Activated CD8-positive, alpha-beta memory T cell treated with anti-CD3 and anti-CD28 coated beads for 36 hours (primary cell): ENCODE results near the gene CCR5. TPM values are rescaled to one million over a fixed set of nuclear protein-coding genes. Genes with fewer than 3 reads are reported as not detected.
"Not testable (repeated sequence)": the region's sequence is repeated elsewhere in the genome, so short reads cannot be mapped to it uniquely, and the experiment has no call there.

Source experiments
- CTCF ChIA-PET: fragments of 350-600 bp; sonication (Branson Sonifier 250); formaldehyde crosslinking; loops from one replicate; lab custom pipeline; 2021; ENCODE audit warnings: antibody characterized with exemption; lab: Charles Lee
- POLR2A ChIA-PET: fragments of 350-600 bp; sonication (Branson Sonifier 250); formaldehyde crosslinking; loops from one replicate; lab custom pipeline; 2021; ENCODE audit warnings: antibody characterized with exemption; lab: Charles Lee
- total RNA-seq, 2 experiments: library from RNA; stranded (reverse); gene quantifications; one replicate each; pipeline ENCODE4 v1.2.3, GENCODE V29; 2021

The CCR5 gene
- 1 to 10 TPM; 2.6 to 3.1 TPM for total RNA-seq

GRCh38 chr3:46370839-46371518, at the start of gene CCR5:
Gene CCR5, plus strand, starts transcription at chr3:46370946. Its CDS starts 1,957 bp downstream, at chr3:46372903.
- POLR2A ChIA-PET: interaction anchor here (0.5 to 3.5 kb wide), 6 partner anchors 11 to 420 kb away, joined by 3 to 31 read pairs (median 10); no protein-coding TSS in a partner anchor

GRCh38 chr3:46321461-46322104, 49.2 kb upstream of the CCR5 start:
- POLR2A ChIA-PET: no interaction called here
- CTCF ChIA-PET: no interaction called here

More at GRCh38 chr3:46370839-46371518, at the start of gene CCR5:
- CTCF ChIA-PET: interaction anchor here (1.2 to 6.4 kb wide), 14 partner anchors 7 to 292 kb away, joined by 3 to 34 read pairs (median 9); no protein-coding TSS in a partner anchor

DNA sequence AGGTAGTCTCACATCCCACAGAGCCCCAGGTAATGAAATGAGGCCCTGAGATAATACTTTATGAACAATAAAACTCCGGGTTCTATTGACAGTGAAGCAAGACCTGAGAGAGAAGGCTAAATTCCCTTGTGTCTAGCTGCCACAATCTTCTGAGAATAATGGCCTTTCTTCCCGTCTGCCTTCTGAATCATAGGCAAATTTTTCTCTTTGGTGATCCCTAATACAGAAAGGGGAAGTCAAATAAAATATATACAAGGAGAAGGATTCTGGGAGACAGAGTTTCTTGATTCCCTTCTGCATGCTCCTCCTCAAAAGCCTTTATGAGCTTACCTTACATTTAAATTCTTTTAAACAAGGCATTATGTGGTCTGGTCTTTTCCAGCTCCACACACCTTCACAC, 46.7 kb upstream of the CCR5 start:
- CTCF ChIA-PET: no interaction called here
- POLR2A ChIA-PET: no interaction called here

DNA sequence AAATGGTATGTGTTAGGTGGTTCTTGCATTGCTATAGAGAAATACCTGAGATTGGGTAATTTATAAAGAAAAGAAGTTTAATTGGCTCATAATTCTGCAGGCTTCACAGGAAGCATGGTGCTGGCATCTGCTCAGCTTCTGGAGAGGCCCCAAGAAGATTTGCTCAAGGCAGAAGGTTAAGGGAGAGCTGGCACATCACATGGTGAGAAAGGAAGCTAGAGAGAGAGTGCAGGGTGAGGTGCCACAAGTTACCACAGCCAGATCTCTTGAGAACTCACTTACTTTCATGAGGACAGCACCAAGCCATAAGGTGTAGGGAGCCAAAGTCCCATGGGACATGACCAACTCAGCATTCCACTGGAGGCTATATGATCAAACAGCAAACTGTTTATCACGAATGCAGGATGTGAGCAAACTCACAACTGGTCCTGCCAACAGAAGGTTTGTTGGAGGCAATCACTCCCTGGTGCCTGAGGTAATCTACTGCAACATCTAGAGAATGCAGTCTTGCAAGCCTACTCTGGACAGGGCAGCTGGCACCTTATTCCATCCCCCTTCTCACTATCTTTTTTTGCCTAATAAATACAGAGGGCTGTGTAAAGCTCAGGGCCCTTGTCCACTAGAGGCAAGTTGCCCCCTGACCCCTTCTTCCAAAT, 45.0 kb upstream of the CCR5 start:
- POLR2A ChIA-PET: no interaction called here
- CTCF ChIA-PET: no interaction called here

GRCh38 chr3:46330676-46331075, 40.1 kb upstream of the CCR5 start:
- CTCF ChIA-PET: not testable (repeated sequence)

GRCh38 chr3:46334741-46335478, 35.8 kb upstream of the CCR5 start:
- ChIA-PET POLR2A (no interaction called here), CTCF (interaction anchor here (0.9 to 2.8 kb wide), 3 partner anchors 34 to 38 kb away, joined by 3 to 9 read pairs (median 3); no protein-coding TSS in a partner anchor)

More at GRCh38 chr3:46330676-46331075, 40.1 kb upstream of the CCR5 start:
- POLR2A ChIA-PET: not testable (repeated sequence)

DNA sequence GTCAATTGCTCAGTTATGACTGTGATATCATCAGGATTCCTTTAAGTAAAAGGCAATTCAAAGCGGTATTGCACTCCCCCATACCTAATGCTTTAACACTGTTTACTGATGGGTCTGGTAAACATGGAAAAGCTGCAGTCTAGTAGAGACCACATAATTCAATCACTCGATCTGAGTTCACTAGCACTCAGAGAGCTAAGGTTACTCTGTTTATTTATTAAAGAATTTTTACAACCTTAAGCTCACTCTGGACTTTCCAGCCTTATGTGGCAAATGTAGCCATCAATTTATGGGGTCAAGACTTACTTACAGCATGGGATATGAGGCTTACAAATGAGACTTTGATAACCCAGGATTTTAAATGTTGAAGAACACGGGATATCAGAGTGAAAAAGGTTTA, 35.2 kb upstream of the CCR5 start:
- POLR2A ChIA-PET: no interaction called here
- CTCF ChIA-PET: interaction anchor here (1.5 to 2.8 kb wide), 2 partner anchors 34 to 37 kb away, joined by 3 to 9 read pairs; no protein-coding TSS in a partner anchor

- CTCF ChIA-PET: interaction anchor here (1.2 kb wide), 1 partner anchor 16 kb away, joined by 3 read pairs; the partner anchor contains the start of gene CCR2
- POLR2A ChIA-PET: no interaction called here
These were observed 32.8 kb upstream of the CCR5 start for GRCh38 chr3:46337911-46338310.

GRCh38 chr3:46338840-46339239, 31.9 kb upstream of the CCR5 start:
- POLR2A ChIA-PET: no interaction called here

DNA sequence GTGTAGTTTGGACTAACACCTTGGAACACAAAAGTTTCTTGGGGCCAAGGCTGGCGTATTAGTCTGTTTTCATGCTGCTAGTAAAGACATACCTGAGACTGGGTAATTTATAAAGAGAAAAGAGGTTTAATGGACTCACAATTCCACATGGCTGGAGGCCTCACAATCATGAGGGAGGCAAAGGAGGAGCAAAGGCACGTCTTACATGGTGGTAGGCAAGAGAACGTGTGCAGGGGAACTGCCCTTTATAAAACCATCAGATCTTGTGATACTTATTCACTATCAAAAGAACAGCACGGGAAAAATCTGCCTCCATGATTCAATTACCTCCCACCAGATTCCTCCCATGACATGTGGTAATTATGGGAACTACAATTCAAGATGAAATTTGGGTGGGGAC, 26.3 kb upstream of the CCR5 start:
- POLR2A ChIA-PET: no interaction called here

More at GRCh38 chr3:46338840-46339239, 31.9 kb upstream of the CCR5 start:
- CTCF ChIA-PET: no interaction called here

DNA sequence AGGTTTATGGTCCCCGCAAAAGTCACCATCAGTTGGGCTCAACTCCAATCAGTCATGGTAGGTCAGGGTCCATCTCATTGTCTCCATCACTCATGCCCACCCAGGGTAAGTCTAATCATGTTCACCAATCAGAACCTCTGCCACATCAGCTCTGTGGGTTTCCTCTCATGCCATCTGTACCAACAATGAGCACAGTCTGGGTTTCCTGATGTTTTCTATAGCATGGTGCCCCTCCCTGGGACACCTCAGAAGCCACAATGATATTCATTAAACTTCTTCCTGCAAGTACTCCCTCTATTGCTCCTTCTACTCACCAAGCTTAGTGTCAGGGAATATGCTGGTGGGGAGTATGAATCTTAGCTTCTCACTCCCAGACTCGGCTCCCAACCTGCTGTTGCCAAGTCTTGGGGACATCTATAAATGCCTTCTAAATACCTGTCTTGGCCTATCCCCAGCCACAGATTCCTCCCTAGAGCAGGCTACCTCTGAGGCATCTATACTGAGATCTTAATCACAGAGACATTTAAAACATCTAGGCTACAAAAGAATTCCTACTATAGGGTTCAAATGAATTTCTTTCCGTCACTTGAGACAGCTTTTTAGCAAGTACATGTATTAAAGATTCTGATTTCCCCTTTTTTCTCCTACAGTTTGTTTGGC, 21.8 kb upstream of the CCR5 start:
- CTCF ChIA-PET: no interaction called here
- POLR2A ChIA-PET: interaction anchor here (0.5 to 0.6 kb wide), 2 partner anchors 49 to 50 kb away, joined by 4 to 9 read pairs; no protein-coding TSS in a partner anchor

More for the DNA sequence above, 26.3 kb upstream of the CCR5 start:
- CTCF ChIA-PET: no interaction called here

DNA sequence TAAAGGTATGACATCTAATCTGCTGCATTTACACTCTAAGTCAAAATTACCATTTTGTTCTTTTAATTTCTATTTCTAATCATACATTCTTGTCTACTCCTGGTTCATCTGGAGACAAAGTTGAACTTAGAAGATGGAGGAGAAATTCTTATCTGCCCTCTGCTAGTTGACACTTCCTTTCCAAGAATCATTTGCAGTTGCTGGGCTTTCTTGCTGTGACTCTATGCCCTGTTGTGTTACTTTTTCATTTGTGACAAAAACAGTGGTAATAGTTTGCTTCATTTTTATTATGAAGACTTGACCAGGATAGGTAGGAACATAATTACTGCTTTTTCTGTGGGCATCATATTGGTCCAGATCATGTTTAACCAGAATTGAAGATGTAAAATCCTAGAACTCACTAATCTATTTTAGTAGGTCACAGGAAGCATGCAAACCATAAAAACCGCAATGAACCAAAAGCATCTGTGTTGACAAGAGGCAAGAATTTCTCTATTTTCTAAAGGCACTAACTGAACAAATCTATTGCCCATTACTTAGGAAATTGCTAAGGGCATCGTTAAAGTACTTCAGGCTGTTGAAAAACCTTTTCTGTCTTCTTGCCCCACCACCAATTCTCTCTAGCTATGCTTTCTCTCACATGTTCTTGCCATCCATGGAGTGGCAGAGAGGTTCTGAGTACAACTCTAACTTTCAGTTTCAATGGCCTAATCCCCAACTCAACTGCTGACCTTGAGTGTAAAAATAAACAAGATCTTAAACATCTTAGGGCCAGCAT, 21.1 kb upstream of the CCR5 start:
- CTCF ChIA-PET: no interaction called here
- POLR2A ChIA-PET: interaction anchor here (0.5 kb wide), 1 partner anchor 51 kb away, joined by 4 read pairs; no protein-coding TSS in a partner anchor

GRCh38 chr3:46350262-46350565, 20.5 kb upstream of the CCR5 start:
- CTCF ChIA-PET: no interaction called here
- POLR2A ChIA-PET: no interaction called here

- ChIA-PET CTCF (interaction anchor here (1.3 kb wide), 1 partner anchor 52 kb away, joined by 4 read pairs; no protein-coding TSS in a partner anchor), POLR2A (no interaction called here)
These were observed 19.1 kb upstream of the CCR5 start for GRCh38 chr3:46351646-46352045.

DNA sequence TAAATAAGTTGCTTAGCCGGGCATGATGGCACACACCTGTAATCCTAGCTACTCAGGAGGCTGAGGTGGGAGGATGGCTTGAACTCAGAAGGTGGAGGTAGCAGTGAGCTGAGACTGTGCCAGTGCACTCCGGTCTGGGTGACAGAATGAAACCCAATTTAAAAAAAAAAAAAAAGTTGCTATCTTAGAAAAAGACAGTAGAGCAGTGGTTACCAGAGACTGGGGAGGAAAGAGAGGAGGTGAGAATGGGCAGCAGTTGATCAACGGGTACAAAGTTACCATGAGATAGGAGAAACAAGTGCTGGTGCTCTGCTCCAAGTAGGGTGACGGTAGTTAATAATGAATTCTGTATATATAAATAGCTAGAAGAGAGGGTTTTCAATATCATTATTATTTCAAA, 17.7 kb upstream of the CCR5 start:
- CTCF ChIA-PET: interaction anchor here (0.6 to 1.3 kb wide), 4 partner anchors 16 to 54 kb away, joined by 3 to 4 read pairs (median 4); no protein-coding TSS in a partner anchor

DNA sequence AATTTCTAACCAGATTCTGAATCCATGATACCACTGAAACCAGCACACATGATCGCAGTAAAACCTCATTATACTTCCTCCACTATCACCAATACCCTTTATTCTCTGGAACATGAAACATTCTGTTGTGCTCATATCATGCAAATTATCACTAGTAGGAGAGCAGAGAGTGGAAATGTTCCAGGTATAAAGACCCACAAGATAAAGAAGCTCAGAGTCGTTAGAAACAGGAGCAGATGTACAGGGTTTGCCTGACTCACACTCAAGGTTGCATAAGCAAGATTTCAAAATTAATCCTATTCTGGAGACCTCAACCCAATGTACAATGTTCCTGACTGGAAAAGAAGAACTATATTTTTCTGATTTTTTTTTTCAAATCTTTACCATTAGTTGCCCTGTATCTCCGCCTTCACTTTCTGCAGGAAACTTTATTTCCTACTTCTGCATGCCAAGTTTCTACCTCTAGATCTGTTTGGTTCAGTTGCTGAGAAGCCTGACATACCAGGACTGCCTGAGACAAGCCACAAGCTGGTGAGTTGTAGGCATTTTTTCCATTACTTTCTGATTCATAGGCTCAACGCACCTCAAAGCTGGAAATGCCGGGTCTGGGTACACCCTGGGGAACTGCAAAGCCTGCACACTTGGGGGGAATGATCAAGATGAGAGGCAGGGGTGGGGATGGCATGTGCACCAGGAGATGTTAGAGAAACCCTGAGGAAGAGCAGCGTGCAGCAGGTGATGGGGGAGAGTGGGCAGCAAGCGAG, 16.9 kb upstream of the CCR5 start, which contains the start of gene CCR2:
Gene CCR2 (plus strand): TSS at position 465 of the 764 bp plus-strand sequence. CDS start 3,417 bp downstream, outside the sequence.
- ChIA-PET POLR2A (interaction anchor here (0.7 to 0.9 kb wide), 2 partner anchors 55 to 489 kb away, joined by 3 to 4 read pairs; no protein-coding TSS in a partner anchor), CTCF (interaction anchor here (1.0 to 1.1 kb wide), 3 partner anchors 15 to 275 kb away, joined by 3 read pairs; no protein-coding TSS in a partner anchor)

More for the DNA sequence above, 17.7 kb upstream of the CCR5 start:
- POLR2A ChIA-PET: interaction anchor here (0.7 kb wide), 1 partner anchor 489 kb away, joined by 3 read pairs; no protein-coding TSS in a partner anchor
